GM12873 (cell line): ENCODE measurements around the gene GTF2IRD1.

Experiments
- CTCF ChIP-seq: IDR thresholded peaks from 2 replicates; pipeline ENCODE4 v1.5.1; 2012; ENCODE audit warnings: low read depth, mild to moderate bottlenecking, moderate library complexity, low read length, control low read depth; ENCODE audit not compliant: insufficient read depth; ENCODE audit errors: missing control alignments

Gene GTF2IRD1

DNA sequence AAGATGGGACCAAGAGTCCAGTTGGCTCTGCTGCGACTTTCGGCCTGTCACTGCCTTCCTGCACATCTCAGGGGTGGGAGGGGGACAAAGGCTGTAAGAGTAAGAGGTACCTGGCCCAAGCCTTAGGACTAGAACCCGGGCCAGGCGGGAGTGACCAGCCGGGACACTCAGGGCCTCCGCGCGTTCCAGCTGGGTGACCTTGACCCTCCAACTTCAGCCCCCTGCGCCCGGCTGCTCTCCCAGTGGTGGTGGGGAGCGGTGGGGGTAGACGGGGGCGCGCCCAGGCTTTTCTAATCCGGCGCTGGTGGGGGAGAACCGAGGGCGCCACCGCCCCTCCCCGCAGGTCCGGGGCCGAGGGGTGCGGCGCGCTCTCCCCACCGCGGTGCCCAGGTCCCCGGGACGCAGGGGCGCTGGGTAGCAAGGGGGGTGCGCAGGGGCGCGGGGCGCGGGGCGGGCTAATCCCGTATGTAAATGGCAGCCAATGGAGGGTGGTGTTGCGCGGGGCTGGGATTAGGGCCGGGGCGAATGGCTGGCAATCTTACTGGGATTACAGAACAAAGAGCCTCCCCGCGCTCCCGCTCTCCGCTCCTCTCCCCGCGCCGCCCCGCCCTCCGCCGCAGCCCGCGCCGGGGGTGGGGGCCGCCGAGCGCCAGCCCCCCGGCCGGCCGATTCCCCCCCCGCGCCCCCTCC, at the start of gene GTF2IRD1:
Gene GTF2IRD1 (plus strand): TSS at position 585 of the 690 bp plus-strand sequence. CDS start 54,175 bp downstream, outside the sequence.
- TF ChIP-seq CTCF: no peak

DNA sequence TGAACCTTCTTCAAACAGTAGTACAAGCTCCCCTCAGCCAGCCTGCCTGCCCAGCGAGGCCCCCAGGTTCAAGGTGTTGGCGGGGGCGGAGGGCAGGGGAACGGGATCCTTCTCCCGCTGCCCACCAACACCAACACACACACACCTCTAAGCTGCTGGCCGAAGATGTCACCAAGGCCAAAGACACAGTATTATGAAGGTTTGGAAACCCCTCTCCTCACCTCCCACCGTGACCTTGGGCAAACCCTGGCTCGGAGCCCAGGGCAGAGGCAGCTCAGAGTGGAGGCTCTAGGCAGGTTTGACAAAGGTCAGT, 49.4 kb upstream of the GTF2IRD1 start:
- TF ChIP-seq CTCF: no peak

- no peak for TF ChIP-seq CTCF
These were observed 49.0 kb upstream of the GTF2IRD1 start for GRCh38 chr7:74404741-74405140.

DNA sequence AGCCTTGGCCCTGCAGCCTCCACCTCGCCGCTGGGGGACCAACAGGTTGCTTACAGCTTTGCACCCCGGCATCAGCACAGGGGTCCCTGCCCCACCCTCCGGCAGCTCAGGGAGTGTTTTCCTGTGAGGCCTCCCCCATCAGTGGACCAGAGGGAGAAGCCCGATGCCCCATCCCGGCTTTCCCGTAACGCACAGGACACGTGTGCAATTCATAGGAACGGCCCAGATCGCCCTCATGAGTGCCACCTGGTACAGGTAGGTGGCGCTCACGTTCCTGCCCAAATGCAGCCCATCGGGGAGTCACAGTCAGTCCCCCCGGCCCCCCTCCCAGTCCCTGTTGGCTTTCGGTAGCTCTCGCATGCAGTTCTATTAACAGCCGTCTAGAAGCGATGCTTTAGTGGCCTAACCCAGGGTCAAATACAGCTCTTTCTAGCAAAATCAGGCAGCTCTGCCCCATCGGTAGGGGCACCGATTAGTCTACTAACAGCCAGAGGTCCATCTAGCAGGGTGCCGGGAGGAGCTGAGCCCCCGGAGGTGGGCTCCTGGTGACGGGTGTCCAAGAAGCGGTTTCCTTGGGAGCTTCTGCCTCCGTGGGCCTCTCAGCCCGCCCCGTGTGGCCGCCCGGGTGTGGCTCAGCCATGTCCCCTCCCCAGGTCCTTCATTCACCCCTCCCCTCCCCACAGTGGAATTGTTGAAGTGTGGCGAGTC, 48.4 kb upstream of the GTF2IRD1 start:
- peak; percentile 50 for TF ChIP-seq CTCF

DNA sequence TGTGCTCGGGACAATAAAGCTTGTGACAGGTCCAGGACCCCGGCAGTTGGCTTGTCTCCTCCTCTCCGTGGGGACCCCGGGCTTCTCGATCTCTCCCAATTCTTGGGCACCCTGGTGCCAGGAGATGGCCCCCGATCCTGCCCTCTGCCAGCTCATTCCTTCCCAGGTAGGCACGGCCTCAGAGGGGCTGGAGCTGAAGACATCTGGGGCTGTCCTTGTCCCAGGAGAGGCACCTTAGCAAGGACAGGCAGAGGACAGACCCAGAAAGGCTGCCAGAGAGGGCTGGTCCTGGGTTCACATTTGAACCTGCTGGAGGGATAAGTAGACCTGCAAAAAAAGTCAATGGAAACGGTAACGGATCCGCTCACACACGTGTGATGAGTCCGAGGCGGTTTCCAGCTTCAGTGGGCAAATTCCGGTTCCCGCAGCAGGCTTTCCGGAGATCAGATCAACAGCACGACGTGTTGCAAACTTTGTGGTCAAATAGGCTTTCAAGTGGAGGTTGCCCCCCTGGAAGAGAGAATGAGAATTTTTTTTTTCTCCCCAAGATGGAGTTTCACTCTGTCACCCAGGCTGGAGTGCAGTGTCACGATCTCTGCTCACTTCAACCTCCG, 47.7 kb upstream of the GTF2IRD1 start:
- TF ChIP-seq CTCF: no peak

DNA sequence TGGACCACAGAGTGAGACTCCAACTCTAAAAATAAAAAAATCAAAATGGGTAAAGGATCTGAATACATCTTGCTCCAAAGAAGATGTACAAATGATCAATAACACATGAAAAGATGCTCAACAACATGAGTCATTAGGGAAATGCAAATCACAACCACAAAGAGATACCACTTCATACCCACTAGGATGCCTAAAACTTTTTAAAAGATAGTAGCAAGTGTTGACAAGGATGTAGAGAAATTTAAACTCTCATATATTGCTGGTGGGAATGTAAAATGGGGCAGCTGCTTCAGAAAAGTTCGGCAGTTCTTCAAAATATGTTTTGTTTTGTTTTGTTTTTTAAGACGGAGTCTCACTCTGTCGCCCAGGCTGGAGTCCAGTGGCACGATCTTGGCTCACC, 45.7 kb upstream of the GTF2IRD1 start:
- TF ChIP-seq CTCF: no peak

GRCh38 chr7:74409571-74409970, 44.1 kb upstream of the GTF2IRD1 start:
- TF ChIP-seq CTCF: no peak
